C4-2B (cell line): ENCODE measurements around the gene FCGR3A.
"Not testable (repeated sequence)": the region's sequence is repeated elsewhere in the genome, so short reads cannot be mapped to it uniquely, and the experiment has no call there.

Experiments
- ZFX ChIP-seq: fragments of 450-650 bp; IDR thresholded peaks from 2 replicates; pipeline ENCODE4 v1.6.1; 2017
- TF ChIP-seq, protein P1 (sequence below): fragments of 450-650 bp; conservative IDR thresholded peaks from 2 replicates; pipeline ENCODE4 v1.5.1; 2017; ENCODE audit warnings: mild to moderate bottlenecking

DNA sequence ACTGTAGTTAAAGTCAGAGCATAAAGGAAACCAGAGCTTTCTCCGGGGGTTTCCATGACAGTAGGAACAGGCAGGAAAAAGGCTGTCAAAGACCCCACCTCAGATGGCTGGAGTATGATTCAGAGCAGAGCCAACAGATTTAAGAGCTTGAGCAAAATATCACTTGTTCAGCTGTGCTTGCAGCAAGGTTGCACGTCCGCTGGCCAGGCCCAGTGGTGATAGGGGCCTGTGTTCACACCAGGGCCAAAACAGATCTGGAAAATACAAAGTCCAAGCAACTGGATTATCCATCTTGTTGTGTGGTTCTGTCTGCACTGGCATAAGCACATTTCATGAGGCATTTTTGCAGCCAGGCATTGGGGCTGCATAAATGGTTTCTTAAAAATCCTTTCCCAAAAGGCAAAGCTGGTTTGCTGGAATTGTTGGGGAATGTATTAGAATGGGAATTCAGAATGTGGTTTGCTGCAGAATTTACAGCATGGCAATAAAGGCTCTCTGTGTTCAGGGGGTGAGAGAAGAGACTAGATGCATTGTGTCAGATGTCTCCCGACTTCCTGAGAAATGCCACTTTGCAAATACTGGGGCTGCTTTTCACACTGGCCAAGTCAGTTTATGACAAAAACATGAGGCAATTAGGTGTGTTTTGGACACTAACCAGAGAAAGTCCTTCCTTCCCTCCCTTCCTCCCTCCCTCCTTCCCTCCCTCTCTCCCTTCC is 44.8 kb upstream of the FCGR3A start:
- TF ChIP-seq, protein P1, sequence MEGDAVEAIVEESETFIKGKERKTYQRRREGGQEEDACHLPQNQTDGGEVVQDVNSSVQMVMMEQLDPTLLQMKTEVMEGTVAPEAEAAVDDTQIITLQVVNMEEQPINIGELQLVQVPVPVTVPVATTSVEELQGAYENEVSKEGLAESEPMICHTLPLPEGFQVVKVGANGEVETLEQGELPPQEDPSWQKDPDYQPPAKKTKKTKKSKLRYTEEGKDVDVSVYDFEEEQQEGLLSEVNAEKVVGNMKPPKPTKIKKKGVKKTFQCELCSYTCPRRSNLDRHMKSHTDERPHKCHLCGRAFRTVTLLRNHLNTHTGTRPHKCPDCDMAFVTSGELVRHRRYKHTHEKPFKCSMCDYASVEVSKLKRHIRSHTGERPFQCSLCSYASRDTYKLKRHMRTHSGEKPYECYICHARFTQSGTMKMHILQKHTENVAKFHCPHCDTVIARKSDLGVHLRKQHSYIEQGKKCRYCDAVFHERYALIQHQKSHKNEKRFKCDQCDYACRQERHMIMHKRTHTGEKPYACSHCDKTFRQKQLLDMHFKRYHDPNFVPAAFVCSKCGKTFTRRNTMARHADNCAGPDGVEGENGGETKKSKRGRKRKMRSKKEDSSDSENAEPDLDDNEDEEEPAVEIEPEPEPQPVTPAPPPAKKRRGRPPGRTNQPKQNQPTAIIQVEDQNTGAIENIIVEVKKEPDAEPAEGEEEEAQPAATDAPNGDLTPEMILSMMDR: not testable (repeated sequence)
- not testable (repeated sequence) for TF ChIP-seq ZFX
